ENCODE measurements around the gene ANOS1.

ANOS1 gene

GRCh38 chrX:8720136-8720535, 11.8 kb downstream of the ANOS1 start:
- no peak overlapping the region for H3K4me3 ChIP-seq (ENCODE audit: low read depth, low read length)
- TF ChIP-seq CTCF (IDR thresholded peaks at IDR 0.05; ENCODE audit: insufficient read depth, low read depth, low read length, missing control alignments): no peak
- DNase-seq (ENCODE audit: low read depth): no peak

- no peak for TF ChIP-seq CTCF (IDR thresholded peaks at IDR 0.05; ENCODE audit: insufficient read depth, low read depth, low read length, missing control alignments)
- H3K4me3 ChIP-seq (ENCODE audit: low read depth, low read length): no peak overlapping the region
- no peak for DNase-seq (ENCODE audit: low read depth)
Measured at GRCh38 chrX:8717354-8717753, 14.6 kb downstream of the ANOS1 start.

GRCh38 chrX:8714164-8714563, 17.8 kb downstream of the ANOS1 start:
- DNase-seq (ENCODE audit: low read depth): no peak
- no peak for TF ChIP-seq CTCF (IDR thresholded peaks at IDR 0.05; ENCODE audit: insufficient read depth, low read depth, low read length, missing control alignments)
- no peak overlapping the region for H3K4me3 ChIP-seq (ENCODE audit: low read depth, low read length)

GRCh38 chrX:8711401-8711800, 20.5 kb downstream of the ANOS1 start:
- DNase-seq (ENCODE audit: low read depth): no peak
- TF ChIP-seq CTCF (IDR thresholded peaks at IDR 0.05; ENCODE audit: insufficient read depth, low read depth, low read length, missing control alignments): no peak
- no peak overlapping the region for H3K4me3 ChIP-seq (ENCODE audit: low read depth, low read length)

GRCh38 chrX:8704184-8704583, 27.8 kb downstream of the ANOS1 start:
- no peak for TF ChIP-seq CTCF (IDR thresholded peaks at IDR 0.05; ENCODE audit: insufficient read depth, low read depth, low read length, missing control alignments)
- DNase-seq (ENCODE audit: low read depth): no peak
- H3K4me3 ChIP-seq (ENCODE audit: low read depth, low read length): no peak overlapping the region

- TF ChIP-seq CTCF (IDR thresholded peaks at IDR 0.05; ENCODE audit: insufficient read depth, low read depth, low read length, missing control alignments): no peak
- H3K4me3 ChIP-seq (ENCODE audit: low read depth, low read length): no peak overlapping the region
- DNase-seq (ENCODE audit: low read depth): no peak
Measured at GRCh38 chrX:8692871-8693270, 39.1 kb downstream of the ANOS1 start.

GRCh38 chrX:8689473-8689872, 42.5 kb downstream of the ANOS1 start:
- H3K4me3 ChIP-seq (ENCODE audit: low read depth, low read length): no peak overlapping the region
- TF ChIP-seq CTCF (IDR thresholded peaks at IDR 0.05; ENCODE audit: insufficient read depth, low read depth, low read length, missing control alignments): no peak
- no peak for DNase-seq (ENCODE audit: low read depth)
